ENCODE data around the gene KMT2A. TPM values are rescaled to one million over a fixed set of nuclear protein-coding genes. Genes with fewer than 3 reads are reported as not detected.
"Not testable (repeated sequence)": the region's sequence is repeated elsewhere in the genome, so short reads cannot be mapped to it uniquely, and the experiment has no call there.

Gene KMT2A
- total RNA-seq, 1 donor from 2014 or later, result 41.4 TPM

- intact Hi-C loops (cut with DNase I), result no loop called here
- no peak for DNase-seq (ENCODE audit: low spot score)
Measured at GRCh38 chr11:118434123-118434552, 2.2 kb upstream of the KMT2A start.

- intact Hi-C loops (cut with DNase I), result no loop called here
- no peak for DNase-seq (ENCODE audit: low spot score)
Measured at GRCh38 chr11:118434553-118435289, 1.6 kb upstream of the KMT2A start.

GRCh38 chr11:118435290-118435892 lies 901 bp upstream of the KMT2A start:
- intact Hi-C loops (cut with DNase I), result no loop called here
- peak; percentile 83 for DNase-seq (ENCODE audit: low spot score)

- no peak for DNase-seq (ENCODE audit: low spot score)
- intact Hi-C loops (cut with DNase I), result loop anchor here (2.0 kb wide), 1 partner anchor 36 kb away; the partner anchor contains the start of gene ATP5MG
Measured at GRCh38 chr11:118436639-118437207, 431 bp downstream of the KMT2A start.

- intact Hi-C loops (cut with DNase I), result loop anchor here (2.0 kb wide), 1 partner anchor 37 kb away; the partner anchor contains the start of gene ATP5MG
- peak; percentile 76 for DNase-seq (ENCODE audit: low spot score)
Measured at GRCh38 chr11:118437208-118438125, 1.2 kb downstream of the KMT2A start.

- intact Hi-C loops (cut with DNase I), result no loop called here
- DNase-seq (ENCODE audit: low spot score), result peak; percentile 75
Measured at GRCh38 chr11:118438314-118438931, 2.1 kb downstream of the KMT2A start.

- intact Hi-C loops (cut with DNase I), result no loop called here
- DNase-seq (ENCODE audit: low spot score), result no peak
Measured at GRCh38 chr11:118439646-118440045, 3.4 kb downstream of the KMT2A start.

- intact Hi-C loops (cut with DNase I), result no loop called here
- no peak for DNase-seq (ENCODE audit: low spot score)
Measured at GRCh38 chr11:118441770-118442275, 5.5 kb downstream of the KMT2A start.

- intact Hi-C loops (cut with DNase I), result no loop called here
Measured at GRCh38 chr11:118442301-118442700, 6.0 kb downstream of the KMT2A start.

GRCh38 chr11:118442908-118443589 lies 6.8 kb downstream of the KMT2A start:
- intact Hi-C loops (cut with DNase I), result no loop called here
- DNase-seq (ENCODE audit: low spot score), result no peak

More at GRCh38 chr11:118442301-118442700, 6.0 kb downstream of the KMT2A start:
- no peak for DNase-seq (ENCODE audit: low spot score)

- DNase-seq (ENCODE audit: low spot score), result no peak
- intact Hi-C loops (cut with DNase I), result no loop called here
Measured at GRCh38 chr11:118443590-118444218, 7.4 kb downstream of the KMT2A start.

- intact Hi-C loops (cut with DNase I), result no loop called here
- DNase-seq (ENCODE audit: low spot score), result no peak
Measured at GRCh38 chr11:118447423-118447822, 11.1 kb downstream of the KMT2A start.

GRCh38 chr11:118448294-118448693 lies 12.0 kb downstream of the KMT2A start:
- intact Hi-C loops (cut with DNase I), result no loop called here
- no peak for DNase-seq (ENCODE audit: low spot score)

GRCh38 chr11:118449316-118449918 lies 13.1 kb downstream of the KMT2A start:
- intact Hi-C loops (cut with DNase I), result no loop called here

GRCh38 chr11:118450451-118450850 lies 14.2 kb downstream of the KMT2A start:
- no peak for DNase-seq (ENCODE audit: low spot score)
- intact Hi-C loops (cut with DNase I), result no loop called here

More at GRCh38 chr11:118449316-118449918, 13.1 kb downstream of the KMT2A start:
- no peak for DNase-seq (ENCODE audit: low spot score)

GRCh38 chr11:118462178-118462577 lies 25.9 kb downstream of the KMT2A start:
- intact Hi-C loops (cut with DNase I), result no loop called here
- no peak for DNase-seq (ENCODE audit: low spot score)

- DNase-seq (ENCODE audit: low spot score); intact Hi-C loops (cut with DNase I): not testable (repeated sequence)
Measured at GRCh38 chr11:118468968-118469367, 32.7 kb downstream of the KMT2A start.

GRCh38 chr11:118471030-118471429 lies 34.7 kb downstream of the KMT2A start:
- intact Hi-C loops (cut with DNase I), result no loop called here
- DNase-seq (ENCODE audit: low spot score), result no peak
